Vagina (tissue), 2 donors: Measurements from ENCODE around the gene ANKS1B.

Experiments
- POLR2A ChIP-seq, 2 donors: fragments of 450-650 bp; IDR thresholded peaks; one replicate each; pipeline ENCODE4 v1.6.1; 2017; ENCODE audit warnings: antibody characterized with exemption in 2 of 2, mild to moderate bottlenecking in 2 of 2, moderate library complexity in 2 of 2
- TF ChIP-seq, protein P1 (sequence below), 3 experiments: fragments of 450-650 bp in 2 of 3; fragments of 200-600 bp in 1 of 3; sonication (generic) in 1 of 3; IDR thresholded peaks; one replicate each; pipeline ENCODE4 v1.5.1; 2017 to 2019; ENCODE audit warnings: antibody characterized with exemption in 3 of 3, mild to moderate bottlenecking in 2 of 3, moderate library complexity in 2 of 3

- no peak for TF ChIP-seq POLR2A (IDR thresholded peaks at IDR 0.05)
- TF ChIP-seq, protein P1, sequence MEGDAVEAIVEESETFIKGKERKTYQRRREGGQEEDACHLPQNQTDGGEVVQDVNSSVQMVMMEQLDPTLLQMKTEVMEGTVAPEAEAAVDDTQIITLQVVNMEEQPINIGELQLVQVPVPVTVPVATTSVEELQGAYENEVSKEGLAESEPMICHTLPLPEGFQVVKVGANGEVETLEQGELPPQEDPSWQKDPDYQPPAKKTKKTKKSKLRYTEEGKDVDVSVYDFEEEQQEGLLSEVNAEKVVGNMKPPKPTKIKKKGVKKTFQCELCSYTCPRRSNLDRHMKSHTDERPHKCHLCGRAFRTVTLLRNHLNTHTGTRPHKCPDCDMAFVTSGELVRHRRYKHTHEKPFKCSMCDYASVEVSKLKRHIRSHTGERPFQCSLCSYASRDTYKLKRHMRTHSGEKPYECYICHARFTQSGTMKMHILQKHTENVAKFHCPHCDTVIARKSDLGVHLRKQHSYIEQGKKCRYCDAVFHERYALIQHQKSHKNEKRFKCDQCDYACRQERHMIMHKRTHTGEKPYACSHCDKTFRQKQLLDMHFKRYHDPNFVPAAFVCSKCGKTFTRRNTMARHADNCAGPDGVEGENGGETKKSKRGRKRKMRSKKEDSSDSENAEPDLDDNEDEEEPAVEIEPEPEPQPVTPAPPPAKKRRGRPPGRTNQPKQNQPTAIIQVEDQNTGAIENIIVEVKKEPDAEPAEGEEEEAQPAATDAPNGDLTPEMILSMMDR (IDR thresholded peaks at IDR 0.05): no peak
Observed at GRCh38 chr12:98968896-98969295, 1015.8 kb downstream of the ANKS1B start.
